ENCODE results near the gene VTN.
"Not testable (repeated sequence)": the region's sequence is repeated elsewhere in the genome, so short reads cannot be mapped to it uniquely, and the experiment has no call there.

VTN gene

DNA sequence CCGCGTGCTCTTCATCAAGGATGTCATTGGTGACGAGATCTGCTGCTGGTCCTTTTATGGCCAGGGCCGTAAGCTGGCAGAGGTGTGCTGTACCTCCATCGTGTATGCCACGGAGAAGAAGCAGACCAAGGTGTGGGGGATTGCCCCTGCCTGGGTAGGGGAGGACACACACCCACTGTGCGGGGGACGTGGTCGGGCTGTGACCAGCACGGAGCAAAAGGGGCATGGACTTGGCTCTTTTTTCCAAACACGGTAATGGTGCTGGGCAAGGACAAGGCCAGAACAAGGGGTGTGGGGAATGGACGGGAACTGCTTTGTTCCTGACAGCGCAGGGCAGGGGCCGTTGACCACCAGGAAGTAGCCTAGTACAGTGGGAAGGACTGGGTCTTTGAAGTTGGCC lies 27.8 kb downstream of the VTN start:
- no peak for DNase-seq (ENCODE audit: low read depth in 2 of 2)

DNA sequence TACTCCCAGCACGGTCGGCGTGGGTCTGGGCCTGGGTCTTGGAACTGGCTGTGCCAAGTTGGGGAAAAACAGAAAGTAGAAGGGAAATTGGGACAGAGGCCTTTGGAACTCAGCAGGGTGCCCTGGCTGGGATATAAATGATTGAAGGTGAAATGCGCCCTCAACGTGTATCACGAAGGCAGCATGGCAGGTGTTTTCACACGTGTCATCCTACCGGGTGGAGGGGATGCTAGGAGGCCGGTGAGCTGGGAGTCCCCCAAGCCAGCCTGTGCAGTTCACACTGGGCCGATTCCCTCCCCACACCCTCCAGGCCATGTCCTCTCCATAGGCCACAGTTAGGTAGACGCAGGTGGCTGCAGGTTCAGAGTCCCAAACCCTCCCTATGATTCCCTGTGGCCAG lies 28.6 kb downstream of the VTN start:
- no peak for DNase-seq (ENCODE audit: low read depth in 2 of 2)

DNA sequence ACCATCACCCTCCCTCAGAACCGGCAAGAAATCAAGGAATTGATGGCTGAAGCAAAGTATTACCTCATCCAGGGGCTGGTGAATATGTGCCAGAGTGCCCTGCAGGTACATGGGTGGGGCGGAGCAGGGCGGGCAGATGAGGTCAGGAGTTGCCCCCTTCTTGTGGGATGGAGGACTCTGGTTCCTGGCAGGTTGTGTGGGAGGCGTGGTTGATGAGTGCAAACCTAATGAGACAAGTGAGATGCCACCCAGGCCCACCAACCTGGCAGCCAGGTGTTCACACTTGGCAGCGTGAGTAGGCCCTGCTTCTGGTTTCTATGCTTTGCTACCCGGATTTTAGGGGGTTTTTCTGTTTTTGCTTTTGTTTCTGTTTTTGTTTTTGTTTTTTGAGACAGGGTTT lies 29.7 kb downstream of the VTN start:
- no peak for DNase-seq (ENCODE audit: low read depth in 2 of 2)

DNA sequence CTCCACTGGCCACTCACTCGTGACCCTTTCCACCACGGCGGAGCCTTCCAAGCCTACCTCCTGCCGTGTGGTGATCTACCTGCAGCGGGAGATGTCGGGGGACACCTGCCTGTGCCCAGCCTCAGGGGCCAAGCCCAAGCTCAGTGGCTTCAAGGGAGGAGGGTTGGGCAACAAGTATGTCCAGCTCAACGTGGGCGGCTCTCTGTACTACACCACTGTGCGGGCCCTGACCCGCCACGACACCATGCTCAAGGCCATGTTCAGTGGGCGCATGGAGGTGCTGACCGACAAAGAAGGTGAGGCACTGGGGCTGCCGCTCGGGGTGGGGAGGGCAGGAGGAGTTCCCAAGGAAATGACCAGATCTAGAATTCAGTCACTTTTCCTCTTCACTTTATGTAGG lies 30.7 kb downstream of the VTN start:
- no peak for DNase-seq (ENCODE audit: low read depth in 2 of 2)

DNA sequence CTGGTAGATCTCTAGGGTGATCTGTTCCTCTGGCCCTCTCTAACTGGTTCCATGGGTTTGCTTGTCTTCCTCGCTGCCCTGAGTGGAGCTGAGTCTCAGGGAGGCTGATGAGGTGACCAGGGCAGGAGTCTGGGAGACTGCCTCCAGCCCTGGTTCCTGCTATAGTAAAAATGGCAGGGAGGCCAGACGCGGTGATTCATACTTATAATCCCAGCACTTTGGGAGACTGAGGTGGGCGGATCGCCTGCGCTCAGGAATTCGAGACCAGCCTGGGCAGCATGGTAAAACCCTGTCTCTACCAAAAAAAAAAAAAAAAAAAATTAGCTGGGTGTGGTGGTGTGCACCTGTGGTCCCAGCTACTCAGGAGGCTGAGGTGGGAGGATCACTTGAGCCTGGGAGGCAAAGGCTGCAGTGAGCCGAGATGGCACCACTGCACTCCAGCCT lies 31.3 kb downstream of the VTN start:
- DNase-seq (ENCODE audit: low read depth in 2 of 2) = not testable (repeated sequence)

DNA sequence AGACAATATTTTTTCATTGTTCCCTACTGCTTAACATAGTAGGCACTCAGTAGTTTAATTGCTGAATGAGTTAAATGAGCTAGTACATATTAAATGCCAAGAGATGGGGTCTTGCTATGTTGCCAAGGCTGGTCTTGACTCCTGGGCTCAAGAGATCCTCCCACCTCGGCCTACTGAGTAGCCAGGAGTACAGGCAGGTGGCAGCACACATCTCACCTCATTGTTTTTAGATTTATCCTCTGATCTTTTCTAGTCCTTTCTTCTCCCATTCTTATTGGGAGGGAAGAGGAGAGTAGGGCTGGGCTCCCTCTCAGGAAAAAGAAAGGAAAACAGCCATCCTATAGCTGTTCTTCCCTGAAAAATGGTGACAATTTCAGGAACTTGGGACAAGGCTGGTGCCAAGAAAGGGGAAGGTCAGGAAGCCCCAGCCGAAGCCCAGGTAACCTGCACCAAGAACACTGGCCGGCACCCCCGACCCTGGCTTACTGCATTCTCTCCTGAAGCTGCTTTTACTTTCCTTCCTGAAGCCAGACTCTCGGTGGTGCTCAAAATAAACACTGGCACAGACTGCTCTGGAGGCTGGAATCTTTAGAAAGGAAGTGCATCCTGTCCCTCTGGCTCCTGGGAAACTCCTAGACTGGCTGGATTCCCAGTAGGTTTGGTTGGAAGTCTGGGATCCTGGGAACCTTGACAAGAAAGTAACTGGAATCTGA lies 31.9 kb downstream of the VTN start:
- no peak for DNase-seq (ENCODE audit: low read depth in 2 of 2)

DNA sequence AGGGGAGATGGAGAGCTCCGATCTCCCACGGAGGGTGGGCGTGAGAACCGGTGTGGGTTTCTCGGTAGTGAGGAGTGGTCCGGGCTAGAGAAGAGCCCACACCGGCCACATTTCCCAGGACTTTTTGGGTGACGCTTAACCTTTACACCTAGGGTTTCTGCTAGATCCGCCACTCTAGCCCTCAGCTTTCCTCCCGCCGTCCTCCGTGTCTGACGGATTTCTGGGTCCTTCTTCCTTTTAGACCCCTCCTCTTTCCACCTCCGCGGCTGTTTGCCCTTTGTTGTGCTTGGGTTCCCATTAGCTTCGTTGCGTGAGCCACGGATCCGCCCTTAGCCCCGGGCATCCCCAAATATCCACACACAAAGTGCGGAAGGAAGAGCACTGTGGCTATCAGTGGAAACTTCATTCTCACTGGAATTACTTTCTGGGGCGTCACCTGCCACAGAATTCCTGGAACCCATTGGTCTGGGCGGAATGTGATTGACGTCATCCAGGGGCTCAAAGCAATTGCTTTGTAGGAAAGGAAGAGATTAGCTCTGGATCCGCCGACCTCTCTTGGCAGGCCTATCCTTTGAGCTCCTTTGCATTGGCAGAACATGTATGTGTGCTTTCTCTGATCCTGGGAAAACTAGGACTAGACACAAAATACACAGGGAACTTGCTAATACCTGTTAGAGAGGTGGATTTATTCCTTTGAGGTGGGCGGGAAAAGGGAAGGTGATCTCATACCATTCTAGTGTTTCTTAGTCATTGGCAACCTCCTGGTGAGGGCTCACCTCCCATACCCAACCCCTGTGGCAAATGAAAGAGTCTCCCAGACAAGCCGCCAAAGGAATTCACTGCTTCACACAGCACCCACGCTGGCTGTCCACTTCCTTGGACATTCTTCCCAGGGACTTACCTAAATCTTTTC lies 33.9 kb downstream of the VTN start:
- DNase-seq (ENCODE audit: low read depth in 2 of 2) = peak in 1 of 2 donors; percentile 6

DNA sequence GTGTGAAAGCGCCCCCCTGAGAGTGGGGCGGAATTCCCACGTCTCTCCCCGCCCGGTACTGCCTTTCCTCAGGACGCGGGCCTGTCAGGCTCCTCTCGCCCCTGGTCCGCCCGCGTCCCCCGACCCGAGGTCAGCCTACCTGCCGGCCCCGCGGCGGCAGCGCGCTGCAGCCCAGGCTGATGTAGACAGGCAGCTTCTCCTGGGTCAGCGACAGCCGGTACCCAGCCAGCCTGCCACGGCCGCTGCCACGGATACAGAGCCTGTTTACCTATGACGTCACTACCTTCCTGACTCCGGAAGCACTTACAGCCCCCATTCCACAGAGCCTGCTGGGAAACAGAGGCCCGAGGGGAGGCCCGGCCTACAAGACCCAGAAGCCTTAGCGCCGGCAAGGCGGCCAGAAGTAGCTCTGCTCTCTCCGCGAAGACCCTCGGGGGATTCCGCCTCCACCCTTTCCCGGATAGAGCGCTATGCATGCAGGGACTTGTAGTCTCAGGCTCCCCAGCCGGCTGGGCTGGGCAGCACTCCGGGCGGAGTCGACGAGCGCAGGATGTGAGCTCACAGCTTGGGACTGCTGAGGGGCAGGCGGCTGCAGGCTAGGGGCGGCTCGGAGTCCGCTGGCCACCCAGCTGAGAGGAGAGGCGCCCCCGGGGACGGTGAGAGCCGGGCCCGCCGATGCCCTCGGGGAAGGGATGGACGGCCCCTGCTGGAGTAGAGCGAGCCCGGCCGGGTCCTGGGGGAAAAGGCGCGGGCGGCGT lies 34.7 kb downstream of the VTN start, which contains the start of the genes IFT20 and TNFAIP1:
TSS of gene IFT20 (minus strand) at position 272 of the 758 bp plus-strand sequence. CDS start 3,487 bp downstream, outside the sequence.
TSS of gene TNFAIP1 (plus strand) at position 561 of the 758 bp plus-strand sequence. CDS start 3,761 bp downstream, outside the sequence.
- DNase-seq (ENCODE audit: low read depth in 2 of 2) = peak; percentile 97 to 98

DNA sequence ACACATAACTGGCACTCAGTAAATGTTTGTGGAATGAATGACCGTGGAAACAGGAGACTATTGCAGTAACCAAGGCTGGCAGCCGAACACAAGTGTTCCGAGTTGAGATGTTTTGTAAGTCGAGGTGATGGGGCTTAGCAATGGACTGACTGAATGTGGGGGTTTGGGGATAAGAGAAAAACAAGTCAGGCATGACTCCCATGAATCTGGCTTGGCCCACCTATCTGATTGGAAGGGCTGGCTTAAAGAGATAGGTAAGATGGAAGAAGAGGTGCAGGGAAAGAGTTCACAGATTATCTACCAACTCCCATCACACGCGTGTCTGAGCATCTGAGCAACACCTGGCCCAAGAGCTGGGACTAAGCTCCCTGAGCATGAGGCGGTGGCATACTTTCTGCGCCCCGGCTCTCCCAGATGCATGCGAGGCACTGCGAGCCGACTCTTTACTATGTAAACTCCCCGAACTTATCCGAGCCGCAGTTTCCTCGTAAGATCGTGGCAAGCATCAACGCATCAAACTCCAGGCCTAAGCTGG lies 35.4 kb downstream of the VTN start:
- no peak for DNase-seq (ENCODE audit: low read depth in 2 of 2)

DNA sequence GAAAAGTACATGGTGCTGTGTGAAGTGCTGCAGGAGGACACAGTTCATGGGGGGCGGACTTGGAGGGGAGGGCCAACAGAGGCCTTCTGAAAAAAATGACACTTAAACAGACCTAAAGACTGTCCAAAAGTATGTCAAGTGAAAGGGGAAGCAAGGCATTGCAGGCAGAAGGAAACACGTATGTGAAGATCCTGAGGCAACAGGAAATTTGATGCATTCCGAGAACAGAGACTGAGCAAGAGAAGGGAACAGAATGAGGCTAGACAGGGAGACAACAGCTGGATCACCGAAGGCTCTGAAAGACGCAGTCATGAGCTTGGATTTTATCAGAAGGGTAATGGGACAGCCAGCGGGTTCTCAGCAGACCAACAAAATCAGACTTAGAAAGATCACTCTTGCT lies 35.9 kb downstream of the VTN start:
- no peak for DNase-seq (ENCODE audit: low read depth in 2 of 2)

DNA sequence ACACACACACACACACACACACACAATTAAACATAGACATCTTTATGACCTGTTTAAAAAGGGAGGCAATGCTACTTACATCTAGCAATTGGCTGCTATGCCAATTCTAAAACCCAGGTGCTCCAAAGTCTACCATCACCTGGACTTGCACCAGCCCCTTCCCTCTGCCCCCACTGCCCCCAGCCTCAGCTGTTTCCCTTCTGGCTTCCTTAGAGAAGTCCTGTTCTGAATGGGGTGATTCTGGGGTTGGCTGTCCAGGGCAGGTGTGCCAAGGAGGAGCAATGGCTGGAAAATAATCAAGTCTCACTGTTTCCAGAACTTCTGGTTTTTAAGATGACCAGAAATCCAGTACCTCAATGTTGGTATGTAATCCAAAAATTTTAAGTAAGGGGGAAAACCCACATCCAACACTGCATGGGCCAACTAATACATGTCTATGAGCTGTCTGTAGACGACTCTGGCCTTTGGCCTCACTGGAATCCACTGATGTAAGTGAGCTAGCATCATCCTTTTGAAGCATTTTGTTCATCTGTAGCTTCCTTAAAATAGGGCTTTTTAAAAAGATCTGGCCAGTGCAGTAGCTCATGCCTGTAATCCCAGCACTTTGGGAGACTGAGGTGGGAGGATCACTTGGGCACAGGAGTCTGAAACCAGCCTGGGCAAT lies 36.9 kb downstream of the VTN start:
- no peak for DNase-seq (ENCODE audit: low read depth in 2 of 2)

DNA sequence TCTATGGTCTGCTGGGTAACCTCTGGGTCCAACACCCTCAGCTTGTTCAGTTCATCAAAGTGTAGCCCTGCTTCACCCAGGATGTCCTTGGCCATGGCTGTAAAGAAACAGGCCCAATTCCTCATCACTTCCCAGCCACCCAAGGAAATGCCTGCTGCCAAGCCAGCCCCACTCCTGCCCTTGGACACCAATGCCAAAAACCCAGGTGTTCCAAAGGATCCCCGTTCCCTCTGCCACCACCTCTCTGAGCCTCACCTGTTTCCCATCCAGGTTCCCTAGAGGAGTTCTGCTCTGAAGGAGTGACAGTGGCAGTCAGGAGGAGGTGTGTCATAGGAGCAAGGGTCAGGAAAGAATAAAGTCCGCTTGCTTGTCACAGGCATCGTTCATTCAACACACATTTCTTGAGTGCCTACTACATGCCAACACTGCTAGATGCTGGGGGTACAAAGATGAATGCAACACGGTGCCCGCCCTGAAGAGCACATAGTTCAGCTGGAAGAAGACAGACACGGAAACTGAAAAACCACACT lies 38.2 kb downstream of the VTN start:
- no peak for DNase-seq (ENCODE audit: low read depth in 2 of 2)

DNA sequence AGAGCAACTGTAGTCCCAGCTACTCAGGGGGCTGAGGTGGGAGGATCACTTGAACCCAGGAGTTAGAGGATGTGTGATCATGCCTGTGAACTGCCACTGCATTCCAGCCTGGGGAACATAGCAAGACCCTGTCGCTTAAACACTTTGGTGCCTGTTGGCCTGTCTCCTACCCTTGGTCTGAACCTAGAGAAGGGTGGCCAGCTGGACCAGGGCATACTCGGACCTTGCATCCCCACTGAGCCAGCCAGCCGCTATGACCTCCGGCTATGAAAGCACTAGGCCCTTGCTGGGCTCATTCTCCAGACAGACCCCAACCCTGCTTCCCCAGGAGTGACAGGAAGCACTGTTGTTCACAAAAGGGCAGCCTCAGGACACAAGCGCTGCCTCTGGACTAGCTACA lies 39.4 kb downstream of the VTN start:
- no peak for DNase-seq (ENCODE audit: low read depth in 2 of 2)

DNA sequence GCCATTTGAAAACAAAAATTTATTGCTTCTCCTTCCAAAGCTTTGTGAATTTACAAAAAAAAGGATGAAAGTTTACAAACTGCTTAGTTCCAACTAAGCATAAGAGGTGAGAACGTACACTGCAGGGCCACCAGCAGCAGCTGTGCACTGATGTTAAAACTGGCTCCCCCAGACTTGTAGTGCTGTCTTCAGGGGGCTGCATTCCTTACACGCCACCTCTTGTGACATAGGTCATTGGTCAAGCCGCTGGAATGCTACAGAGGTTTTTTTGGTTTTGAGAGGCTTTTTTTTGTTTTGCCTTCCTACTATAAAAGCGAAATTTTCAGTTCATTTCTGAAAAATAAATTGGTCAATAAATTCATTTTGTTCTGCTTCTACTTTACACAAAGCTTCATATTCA lies 41.8 kb downstream of the VTN start:
- no peak for DNase-seq (ENCODE audit: low read depth in 2 of 2)

DNA sequence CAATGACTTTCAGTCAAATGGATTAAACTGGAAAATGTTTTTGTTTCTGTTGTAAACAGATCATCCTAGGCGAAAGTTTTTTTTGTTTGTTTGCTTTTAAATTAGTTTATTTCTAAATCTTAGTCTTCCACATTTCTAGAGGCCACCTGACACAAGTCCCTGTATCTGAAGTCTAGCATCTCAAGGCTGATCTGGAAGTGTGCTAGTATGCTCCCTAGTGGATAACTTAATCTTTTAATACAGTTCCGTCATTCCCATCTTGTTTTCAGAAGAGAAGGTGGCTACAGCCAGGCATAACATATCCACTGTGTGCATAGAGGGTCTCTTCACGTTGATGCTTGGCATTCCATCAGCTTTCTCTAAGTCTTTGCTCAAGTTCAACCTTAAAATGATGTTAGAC lies 42.4 kb downstream of the VTN start:
- DNase-seq (ENCODE audit: low read depth in 2 of 2) = no peak

DNA sequence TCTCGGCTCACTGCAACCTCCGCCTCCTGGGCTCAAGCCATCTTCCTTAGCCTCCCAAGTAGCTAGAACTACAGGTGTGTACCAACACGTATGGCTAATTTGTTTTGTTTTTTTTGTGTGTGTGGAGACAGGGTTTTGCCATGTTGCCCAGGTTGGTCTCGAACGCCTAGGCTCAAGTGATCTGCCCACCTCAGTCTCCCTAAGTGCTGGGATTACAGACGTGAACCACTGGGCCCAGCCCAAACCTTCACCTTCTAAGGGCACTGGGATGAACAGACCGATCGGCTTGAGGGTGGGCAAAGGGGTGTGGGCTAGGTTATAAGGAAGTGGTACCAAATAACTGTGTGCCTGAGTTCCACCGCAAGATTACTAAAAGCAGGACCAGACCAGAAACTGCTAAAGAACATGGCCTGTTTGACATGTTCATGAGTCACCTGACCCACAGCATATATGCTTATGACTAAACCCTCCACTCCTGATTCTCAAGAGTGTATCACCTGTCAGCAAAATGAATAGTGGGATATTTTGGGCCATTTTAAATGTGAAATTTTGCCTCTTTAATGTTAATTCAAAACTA lies 43.0 kb downstream of the VTN start:
- no peak for DNase-seq (ENCODE audit: low read depth in 2 of 2)

DNA sequence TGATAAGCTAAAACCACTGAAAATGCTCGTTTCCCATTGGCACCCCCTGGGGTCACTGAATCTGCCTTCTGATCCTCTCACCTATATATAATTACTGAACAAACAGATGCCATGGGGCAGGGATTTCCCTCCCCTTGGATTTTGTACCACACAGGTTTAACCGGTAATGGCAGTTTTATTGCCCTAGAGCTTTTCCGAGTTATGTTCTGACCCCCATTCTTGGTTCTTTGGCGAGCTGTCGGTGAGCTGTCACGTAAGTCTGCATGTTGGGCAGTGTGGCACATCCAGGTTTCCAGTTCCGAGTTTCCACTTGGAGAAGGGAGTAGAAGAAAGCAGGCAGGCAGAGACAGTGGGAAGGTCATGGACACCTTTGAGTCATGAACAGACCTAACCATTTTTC lies 44.0 kb downstream of the VTN start:
- DNase-seq (ENCODE audit: low read depth in 2 of 2) = no peak

DNA sequence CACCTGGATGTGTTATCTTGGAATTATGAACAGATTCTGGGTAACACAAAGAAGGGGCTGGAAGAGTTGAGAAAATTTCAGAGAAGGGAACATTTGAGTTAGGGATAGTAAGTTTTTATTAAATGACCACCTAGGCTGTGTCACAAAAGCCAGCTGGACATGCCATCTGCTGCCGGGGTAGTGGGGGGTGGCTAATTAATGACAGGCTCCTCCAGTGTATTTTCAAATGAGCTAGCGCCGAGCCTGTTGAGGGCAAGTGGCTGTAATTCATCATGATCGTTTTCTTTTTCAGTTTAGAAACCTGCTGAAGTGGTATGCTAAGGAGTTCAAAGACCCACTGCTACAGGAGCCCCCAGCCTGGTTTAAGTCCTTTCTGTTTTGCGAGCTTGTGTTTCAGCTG lies 44.9 kb downstream of the VTN start:
- DNase-seq (ENCODE audit: low read depth in 2 of 2) = no peak

DNA sequence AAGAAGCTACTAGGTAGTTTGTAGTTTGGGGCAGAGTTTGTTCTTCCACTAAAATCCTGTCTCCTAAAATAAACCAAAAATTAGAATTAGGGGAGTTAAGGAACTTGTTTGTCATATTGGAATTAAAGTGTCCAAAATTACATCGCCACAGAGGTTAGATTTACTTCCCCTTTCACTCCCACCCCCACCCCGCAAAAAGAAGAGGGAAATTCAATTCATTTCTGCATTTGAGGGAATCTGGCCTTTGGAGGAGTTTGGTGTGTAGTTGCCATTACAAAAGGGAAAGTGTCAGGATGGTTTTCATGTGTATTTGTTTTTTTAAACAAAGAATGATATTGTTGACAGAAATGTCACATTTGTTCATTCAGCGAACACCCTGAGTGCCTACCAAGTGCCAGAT lies 45.3 kb downstream of the VTN start:
- DNase-seq (ENCODE audit: low read depth in 2 of 2) = no peak

DNA sequence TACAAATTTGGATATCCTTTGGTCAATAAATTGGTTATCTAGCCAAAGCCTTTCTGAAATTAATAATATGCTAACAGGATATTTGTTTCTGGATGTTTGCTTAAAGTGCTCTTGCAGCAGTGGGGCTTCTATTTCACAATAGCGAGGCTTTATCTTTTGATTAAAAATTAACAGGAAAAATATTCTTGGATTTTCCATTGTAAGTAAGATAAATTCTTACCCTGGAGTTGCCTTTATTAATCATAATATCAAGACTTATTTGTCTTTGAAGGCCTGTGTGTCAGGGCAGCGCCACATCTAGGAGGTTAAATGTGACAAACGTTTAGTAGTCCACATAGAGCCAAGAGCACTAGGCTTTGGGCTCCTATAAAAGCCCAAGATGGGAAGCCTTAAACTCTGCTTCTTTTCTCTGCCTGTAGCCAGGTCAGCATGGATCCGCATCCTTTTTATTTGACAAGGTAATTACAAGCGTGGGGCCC lies 45.8 kb downstream of the VTN start:
- no peak for DNase-seq (ENCODE audit: low read depth in 2 of 2)
